HT1080 (cell line): Measurements from ENCODE around the gene GPX8. TPM values are rescaled to one million over a fixed set of nuclear protein-coding genes. Genes with fewer than 3 reads are reported as not detected.
A peak's percentile ranks its signal among the peaks of the same experiment; 100 is the strongest.

Source experiments
- DNase-seq: peaks from one replicate; pipeline ENCODE4 v3.0.0-alpha.2; 2015; ENCODE audit warnings: low read depth
- small RNA-seq: library from RNA; depleted of rRNA; stranded (forward); fragments of <200 nt; gene quantifications from one replicate; pipeline ENCODE3, GENCODE V24; 2014
- total RNA-seq: library from RNA; depleted of rRNA; stranded (reverse); fragments of >200 nt; shearing (Covaris generic); gene quantifications from 2 replicates; pipeline ENCODE4 v1.2.3, GENCODE V29; 2014; rRNA removed

GPX8 gene
- total RNA-seq, 1 experiment from 2014 or later: 48.3 TPM

DNA sequence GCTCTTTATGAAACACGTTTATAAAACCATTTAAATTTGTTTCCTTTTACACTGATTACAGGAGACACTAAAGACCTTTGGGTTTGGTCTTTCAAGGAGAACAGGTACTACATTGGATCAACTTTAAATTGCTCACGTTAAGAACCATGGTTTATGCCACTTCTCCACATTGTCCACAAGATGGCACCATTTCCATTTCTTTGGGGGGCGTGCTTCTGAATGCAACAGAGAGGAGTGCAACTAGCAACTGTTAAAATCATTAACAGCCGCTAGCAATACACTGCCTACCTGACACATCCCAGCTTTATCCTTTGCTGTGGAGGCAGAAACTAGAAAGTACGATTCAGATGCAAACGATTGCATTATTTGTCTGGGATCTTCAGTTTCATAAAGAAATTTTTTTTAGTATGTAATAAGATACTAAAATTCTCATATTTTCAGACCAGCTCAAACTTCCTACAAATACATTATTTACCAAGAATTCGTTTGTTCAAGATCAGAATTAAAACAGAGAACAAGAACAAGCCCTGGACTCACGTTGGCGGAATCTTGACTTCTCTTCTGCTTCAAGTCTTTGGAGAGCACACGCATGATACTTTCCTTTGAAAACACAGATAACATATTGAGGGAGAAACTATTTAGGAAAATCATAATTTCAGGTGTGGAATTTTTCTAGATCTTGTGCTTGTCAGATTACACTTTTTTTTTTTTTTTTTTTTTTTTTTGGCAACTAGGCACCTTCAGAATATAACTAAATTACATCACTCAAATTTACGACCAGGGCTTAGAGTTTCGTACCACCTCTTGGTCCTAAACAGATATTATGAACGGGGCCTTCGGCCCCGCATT is 12.3 kb downstream of the GPX8 start:
- DNase-seq: peak; percentile 57

- DNase-seq: peak; percentile 53
These were observed 13.1 kb downstream of the GPX8 start, which contains the start of gene CDC20B for GRCh38 chr5:55172937-55173686. Gene CDC20B, minus strand, starts transcription at chr5:55173177. Its CDS starts 177 bp downstream, at chr5:55173000.

DNA sequence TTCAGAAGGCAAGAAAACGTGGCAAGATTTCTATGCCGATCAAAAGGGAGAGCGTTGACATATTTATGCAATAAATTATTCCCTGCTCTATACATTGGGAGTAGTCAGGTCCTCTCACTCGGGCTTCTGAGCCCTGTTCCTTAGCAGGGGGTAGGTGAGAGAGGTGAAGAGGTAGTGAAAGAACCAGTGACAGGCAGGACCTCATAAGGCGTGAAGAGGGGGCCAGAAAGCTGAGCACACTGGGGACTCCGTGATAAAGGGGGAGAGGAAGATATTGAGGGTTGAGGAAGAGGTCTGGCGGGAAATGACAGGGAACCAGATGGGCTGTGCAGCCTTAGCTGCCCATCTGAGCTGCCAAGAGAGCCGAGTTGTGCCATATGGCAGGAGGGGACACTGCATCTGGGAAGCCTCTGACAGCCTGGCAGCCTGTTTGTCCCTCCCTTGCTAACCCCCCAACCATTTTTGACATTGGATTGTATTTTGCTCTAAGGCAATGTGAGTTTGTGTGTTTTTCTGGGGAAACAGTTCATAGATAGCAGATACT is 13.8 kb downstream of the GPX8 start:
- DNase-seq: no peak

- DNase-seq: no peak
These were observed 15.8 kb downstream of the GPX8 start for GRCh38 chr5:55175781-55176175.

DNA sequence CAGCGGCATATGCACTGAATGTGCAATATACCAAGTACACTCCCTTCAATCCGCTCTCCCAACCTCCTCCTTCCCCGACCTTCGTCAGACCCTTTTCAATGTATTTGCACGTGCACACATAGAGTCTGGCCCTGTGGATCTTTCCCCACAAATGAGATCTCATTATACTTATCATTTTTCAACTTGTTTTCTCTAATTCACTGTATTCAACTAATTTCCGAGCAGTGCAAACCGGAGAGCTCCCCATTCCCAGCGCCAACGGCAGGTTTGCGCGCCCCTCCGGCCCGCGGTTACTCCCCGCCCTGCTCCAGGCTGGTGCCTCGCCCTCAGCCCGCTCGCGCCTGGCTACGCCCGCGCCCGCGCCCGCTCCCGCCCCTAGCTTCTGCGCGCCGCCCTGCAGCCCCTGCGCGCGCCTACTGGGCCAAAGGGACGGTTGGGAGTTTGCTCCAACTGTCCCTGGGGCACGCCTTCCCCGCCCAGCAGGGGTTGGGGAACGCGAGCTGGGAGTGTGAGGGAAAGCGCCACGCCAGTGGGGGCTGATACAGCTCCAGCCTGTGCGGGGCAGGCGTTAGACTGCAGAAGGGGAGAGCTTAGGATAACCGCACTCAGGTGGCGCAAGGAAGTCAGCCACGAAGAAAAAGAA is 16.3 kb downstream of the GPX8 start:
- DNase-seq: peak; percentile 60

DNA sequence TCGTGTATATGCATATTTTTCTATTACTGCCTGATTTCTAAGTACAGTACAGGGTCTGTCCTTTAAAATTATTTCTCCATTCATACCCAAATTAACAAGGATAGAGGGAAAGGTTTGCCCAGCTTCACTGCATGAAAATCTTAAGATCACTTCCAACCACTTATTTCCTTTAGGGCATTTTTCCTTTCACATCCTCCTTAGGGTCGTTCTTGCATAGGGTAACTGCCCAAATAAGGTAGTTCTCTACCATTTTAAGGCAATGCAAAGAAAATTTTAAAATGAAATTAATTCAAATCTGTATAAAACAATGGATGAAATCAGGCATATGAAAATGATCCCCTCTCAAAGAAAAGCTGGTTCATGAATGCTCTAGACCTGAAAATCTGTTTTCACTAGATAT is 17.1 kb downstream of the GPX8 start:
- DNase-seq: no peak

- no peak for DNase-seq
These were observed 20.0 kb downstream of the GPX8 start for GRCh38 chr5:55180016-55180415.

- peak; percentile 32 for DNase-seq
These were observed 27.4 kb downstream of the GPX8 start for GRCh38 chr5:55187370-55187769.

GRCh38 chr5:55188656-55189540 is 28.9 kb downstream of the GPX8 start:
- no peak for DNase-seq

DNA sequence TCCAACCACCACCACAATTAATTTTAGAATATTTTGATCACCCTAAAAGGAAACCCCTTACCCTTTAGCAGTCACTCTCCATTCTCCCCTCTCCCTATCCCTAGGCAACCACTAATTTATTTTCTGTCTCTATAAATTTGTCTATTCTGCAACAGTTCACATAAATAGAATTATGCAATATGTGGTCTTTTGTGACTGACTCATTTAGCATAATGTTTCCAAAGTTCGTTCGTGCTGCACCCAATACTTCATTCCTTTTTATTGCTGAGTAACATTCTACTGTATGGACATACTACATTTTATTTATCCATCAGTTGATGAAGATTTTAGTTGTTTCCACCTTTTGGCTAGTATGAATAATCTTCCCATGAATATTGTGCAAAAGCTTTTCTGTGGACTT is 31.2 kb downstream of the GPX8 start:
- DNase-seq: no peak

DNA sequence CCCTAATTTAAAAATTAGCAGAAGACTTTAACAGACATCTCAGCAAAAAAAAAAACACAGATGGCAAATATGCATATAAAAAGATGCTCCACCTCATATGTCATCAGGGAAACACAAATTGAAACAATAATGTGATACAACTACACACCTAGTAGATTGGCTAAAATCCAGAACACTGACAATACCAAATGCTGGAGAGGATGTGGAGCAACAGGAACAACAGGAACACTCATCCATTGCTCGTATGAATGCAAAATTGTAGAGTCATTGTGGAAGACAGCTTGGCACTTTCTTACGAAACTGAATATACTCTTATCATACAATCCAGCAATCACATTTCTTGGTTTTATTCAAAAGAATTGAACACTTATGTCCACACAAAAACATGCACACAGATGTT is 45.0 kb downstream of the GPX8 start:
- DNase-seq: no peak

DNA sequence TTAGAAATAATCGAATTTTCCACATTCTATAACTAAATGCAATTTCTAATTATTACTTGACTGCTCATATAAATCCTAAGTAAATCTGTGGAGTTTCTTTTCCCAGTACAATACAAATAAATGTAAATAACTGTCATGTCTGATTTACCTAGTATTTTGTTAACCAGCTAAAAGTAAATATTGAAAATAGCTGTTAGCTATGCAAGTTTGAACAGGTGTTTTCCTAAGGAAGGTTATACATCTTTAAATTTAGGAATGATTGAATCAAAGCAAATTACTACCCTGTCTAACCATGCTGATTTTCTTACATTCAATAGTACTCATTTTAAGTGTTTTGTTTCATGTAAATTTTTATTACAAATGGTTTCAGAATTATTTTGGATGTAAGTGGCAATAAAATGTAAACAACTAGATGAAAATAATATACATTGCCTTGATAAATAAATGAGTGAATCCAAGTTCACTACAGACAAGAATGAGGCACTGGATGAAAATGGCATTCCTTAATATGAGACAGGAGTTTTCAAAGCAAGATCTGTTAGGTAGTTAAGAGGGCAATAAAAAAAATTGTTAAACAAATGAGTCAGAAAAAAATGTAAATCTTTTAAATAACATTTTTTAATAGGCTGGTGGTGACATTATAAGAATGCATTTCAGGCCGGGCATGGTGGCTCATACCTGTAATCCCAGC is 51.4 kb downstream of the GPX8 start:
- no peak for DNase-seq

Small RNA genes within 50 kb of the gene (small RNA-seq; reads per million reads assigned to genes)
- gene MIR449A (not detected), gene MIR449B (not detected), gene MIR449C (0.09 reads per million)

Other genes with a start within 250 kb of the GPX8 start
- gene ESM1, start 174.6 kb upstream of the GPX8 start, total RNA-seq: 27.1 and 27.7 TPM in 2 replicates
- not detected in 2 replicates for gene GZMK, start 135.9 kb upstream of the GPX8 start, total RNA-seq
- 0.16 TPM in 1 of 2 replicates, not detected in the other for gene GZMA, start 57.5 kb upstream of the GPX8 start, total RNA-seq
- gene CDC20B, start 13.0 kb downstream of the GPX8 start, total RNA-seq: not detected in 2 replicates
- gene MCIDAS, start 67.1 kb downstream of the GPX8 start, total RNA-seq: 2.6 and 2.8 TPM in 2 replicates
- 1.9 and 3.2 TPM in 2 replicates for gene CCNO, start 73.4 kb downstream of the GPX8 start, total RNA-seq
- 22.4 and 23.7 TPM in 2 replicates for gene DHX29, start 147.5 kb downstream of the GPX8 start, total RNA-seq
- gene MTREX, start 147.8 kb downstream of the GPX8 start, total RNA-seq: 66.7 and 72.9 TPM in 2 replicates